K562 (cell line): ENCODE results near the gene RHBDF2.

ENCODE experiments used
- MEF2A ChIP-seq: IDR thresholded peaks from 2 replicates; pipeline ENCODE4 v1.6.1; 2011; ENCODE audit warnings: low read depth, mild to moderate bottlenecking, low read length, moderate library complexity; ENCODE audit not compliant: control insufficient read depth
- ZNF12 ChIP-seq: sonication (generic); formaldehyde crosslinking; IDR thresholded peaks from 2 replicates; pipeline ENCODE4 v1.4.0; 2020; ENCODE audit warnings: mild to moderate bottlenecking, missing genetic modification reagents
- ZNF561 ChIP-seq: fragments of 450-650 bp; formaldehyde crosslinking; conservative IDR thresholded peaks from 2 replicates; pipeline ENCODE4 v1.4.0; 2020; ENCODE audit warnings: mild to moderate bottlenecking, moderate library complexity
- TF ChIP-seq, protein P1 (sequence below), 2 experiments: fragments of 450-650 bp in 1 of 2; sonication (generic) in 1 of 2; formaldehyde crosslinking in 1 of 2; IDR thresholded peaks in 1 of 2; conservative IDR thresholded peaks in 1 of 2; 2 replicates each; pipeline versions ENCODE4 v1.6.1 to v1.8.1; 2016 to 2023; ENCODE audit warnings: mild to moderate bottlenecking in 2 of 2, moderate library complexity in 2 of 2, inconsistent platforms in 1 of 2, missing genetic modification reagents in 1 of 2

- TF ChIP-seq, protein P1, sequence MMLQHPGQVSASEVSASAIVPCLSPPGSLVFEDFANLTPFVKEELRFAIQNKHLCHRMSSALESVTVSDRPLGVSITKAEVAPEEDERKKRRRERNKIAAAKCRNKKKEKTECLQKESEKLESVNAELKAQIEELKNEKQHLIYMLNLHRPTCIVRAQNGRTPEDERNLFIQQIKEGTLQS (IDR thresholded peaks at IDR 0.05) = no peak
- TF ChIP-seq, protein P1 (CRISPR knock-in tag; conservative IDR thresholded peaks at IDR 0.05) = no peak
- TF ChIP-seq ZNF12 (no peak), ZNF561 (CRISPR knock-in tag) (no peak), MEF2A (no peak)
Observed at GRCh38 chr17:76511668-76512365, 10.6 kb upstream of the RHBDF2 start.
